H9 (cell line): ENCODE data around the gene TJP2. TPM values are rescaled to one million over a fixed set of nuclear protein-coding genes. Genes with fewer than 3 reads are reported as not detected.

ENCODE experiments used
- DNase-seq: peaks from one replicate; pipeline ENCODE4 v3.0.0-alpha.2; 2017
- H2AFZ ChIP-seq: one replicate; pipeline ENCODE4 v1.6.1; 2013; ENCODE audit warnings: mild to moderate bottlenecking, low read length, control low read depth, moderate library complexity
- H2AK5ac ChIP-seq: 2 replicates; pipeline ENCODE4 v1.6.1; 2013; ENCODE audit warnings: low read length, control low read depth, mixed read lengths; ENCODE audit not compliant: insufficient read length
- H2BK120ac ChIP-seq: one replicate; pipeline ENCODE4 v1.6.1; 2013; ENCODE audit warnings: low read depth, mild to moderate bottlenecking, low read length, control low read depth, inconsistent platforms; ENCODE audit not compliant: poor library complexity, severe bottlenecking
- H2BK12ac ChIP-seq: 2 replicates; pipeline ENCODE4 v1.6.1; 2013; ENCODE audit warnings: low read length, control low read depth, mixed read lengths, low read depth; ENCODE audit not compliant: insufficient read length
- H2BK15ac ChIP-seq: 2 replicates; pipeline ENCODE4 v1.6.1; 2013; ENCODE audit warnings: low read depth, low read length, control low read depth
- H2BK20ac ChIP-seq: one replicate; pipeline ENCODE4 v1.6.1; 2013; ENCODE audit warnings: low read depth, mild to moderate bottlenecking, low read length, control low read depth, inconsistent platforms; ENCODE audit not compliant: poor library complexity, severe bottlenecking
- H2BK5ac ChIP-seq: 2 replicates; pipeline ENCODE4 v1.6.1; 2013; ENCODE audit warnings: low read length, control low read depth, mixed read lengths; ENCODE audit not compliant: insufficient read length
- H3K14ac ChIP-seq: 2 replicates; pipeline ENCODE4 v1.6.1; 2013; ENCODE audit warnings: low read length, control low read depth; ENCODE audit not compliant: insufficient read depth
- H3K18ac ChIP-seq: 2 replicates; pipeline ENCODE4 v1.6.1; 2013; ENCODE audit warnings: low read depth, mild to moderate bottlenecking, mixed read lengths, low read length, control low read depth; ENCODE audit not compliant: insufficient read length
- H3K23ac ChIP-seq: 2 replicates; pipeline ENCODE4 v1.6.1; 2013; ENCODE audit warnings: low read length, control low read depth, mixed read lengths, low read depth; ENCODE audit not compliant: insufficient read length
- H3K23me2 ChIP-seq: 2 replicates; pipeline ENCODE4 v1.6.1; 2013; ENCODE audit warnings: low read depth, mild to moderate bottlenecking, mixed read lengths, low read length, control low read depth; ENCODE audit not compliant: insufficient read length, poor library complexity, severe bottlenecking
- H3K27ac ChIP-seq: 2 replicates; pipeline ENCODE4 v1.5.1; 2013; ENCODE audit warnings: low read length, control low read depth, mixed read lengths, low read depth; ENCODE audit not compliant: insufficient read length
- H3K27me3 ChIP-seq: 2 replicates; pipeline ENCODE4 v1.6.1; 2013; ENCODE audit warnings: low read length, control low read depth, inconsistent platforms; ENCODE audit not compliant: insufficient read depth
- H3K4ac ChIP-seq: 2 replicates; pipeline ENCODE4 v1.6.1; 2013; ENCODE audit warnings: low read depth, mild to moderate bottlenecking, control low read depth, inconsistent platforms, low read length, moderate library complexity
- H3K4me1 ChIP-seq: 2 replicates; pipeline ENCODE4 v1.6.1; 2013; ENCODE audit warnings: low read length, control low read depth, inconsistent platforms; ENCODE audit not compliant: insufficient read depth
- H3K4me2 ChIP-seq: 2 replicates; pipeline ENCODE4 v1.6.1; 2013; ENCODE audit warnings: low read length, control low read depth, mixed read lengths; ENCODE audit not compliant: insufficient read length, insufficient read depth
- H3K56ac ChIP-seq: 2 replicates; pipeline ENCODE4 v1.6.1; 2013; ENCODE audit warnings: low read depth, mild to moderate bottlenecking, mixed read lengths, low read length, control low read depth; ENCODE audit not compliant: insufficient read length
- H3K79me1 ChIP-seq: 2 replicates; pipeline ENCODE4 v1.6.1; 2013; ENCODE audit warnings: low read depth, mild to moderate bottlenecking, moderate library complexity, low read length, control low read depth, inconsistent platforms; ENCODE audit not compliant: insufficient read depth, poor library complexity, severe bottlenecking
- H3K79me2 ChIP-seq: 2 replicates; pipeline ENCODE4 v1.6.1; 2013; ENCODE audit warnings: low read length, control low read depth, inconsistent platforms; ENCODE audit not compliant: insufficient read depth
- H3K9ac ChIP-seq: 2 replicates; pipeline ENCODE4 v1.6.1; 2013; ENCODE audit warnings: low read length, control low read depth, mixed read lengths; ENCODE audit not compliant: insufficient read length; ENCODE audit errors: extremely low read depth
- H3K9me3 ChIP-seq: one replicate; pipeline ENCODE4 v1.6.1; 2013; ENCODE audit warnings: low read depth, low read length, inconsistent platforms; ENCODE audit not compliant: control insufficient read depth
- H3T11ph ChIP-seq: one replicate; pipeline ENCODE4 v1.6.1; 2013; ENCODE audit warnings: mild to moderate bottlenecking, low read length, control low read depth, inconsistent platforms
- H4K20me1 ChIP-seq: one replicate; pipeline ENCODE4 v1.6.1; 2013; ENCODE audit not compliant: control insufficient read depth, insufficient read length, insufficient read depth
- H4K5ac ChIP-seq: 2 replicates; pipeline ENCODE4 v1.6.1; 2013; ENCODE audit warnings: low read depth, mild to moderate bottlenecking, mixed read lengths, low read length, control low read depth; ENCODE audit not compliant: insufficient read length
- H4K8ac ChIP-seq: replicated peaks from 2 replicates; pipeline ENCODE4 v1.6.1; 2013; ENCODE audit warnings: low read length, control low read depth, mixed read lengths, low read depth; ENCODE audit not compliant: insufficient read length
- H4K91ac ChIP-seq: 2 replicates; pipeline ENCODE4 v1.6.1; 2013; ENCODE audit warnings: low read depth, mild to moderate bottlenecking, moderate library complexity, mixed read lengths, low read length, control low read depth; ENCODE audit not compliant: insufficient read length
- H3K27ac Mint-ChIP-seq, 3 experiments: 2 replicates in 2 of 3; 3 replicates in 1 of 3; pipeline ENCODE4 v1.8.0; 2020 to 2021; ENCODE audit warnings: mixed read lengths in 3 of 3, mild to moderate bottlenecking in 1 of 3, moderate library complexity in 1 of 3
- H3K27me3 Mint-ChIP-seq: 2 replicates; pipeline ENCODE4 v1.8.0; 2021; ENCODE audit warnings: low read depth, mild to moderate bottlenecking, moderate library complexity, mixed read lengths
- H3K36me3 Mint-ChIP-seq, 3 experiments: 2 replicates in 2 of 3; 3 replicates in 1 of 3; pipeline ENCODE4 v1.8.0; 2020 to 2021; ENCODE audit warnings: low read depth in 3 of 3, mixed read lengths in 3 of 3; ENCODE audit not compliant: insufficient read depth in 1 of 3
- H3K4me1 Mint-ChIP-seq, 2 experiments: 2 replicates each; pipeline ENCODE4 v1.8.0; 2020; ENCODE audit warnings: mixed read lengths in 2 of 2
- H3K4me3 Mint-ChIP-seq, 2 experiments: 2 replicates in 1 of 2; 3 replicates in 1 of 2; pipeline ENCODE4 v1.8.0; 2020 to 2021; ENCODE audit warnings: mild to moderate bottlenecking in 2 of 2, mixed read lengths in 2 of 2, moderate library complexity in 1 of 2
- H3K9me3 Mint-ChIP-seq, 2 experiments: 2 replicates in 1 of 2; 3 replicates in 1 of 2; pipeline ENCODE4 v1.8.0; 2020; ENCODE audit warnings: mild to moderate bottlenecking in 2 of 2, mixed read lengths in 2 of 2, moderate library complexity in 1 of 2
- WGBS: extraction: QIAGEN DNeasy Blood & Tissue Kit; methylation state at CpG from one replicate; pipeline ENCODE4 v1.1.7; 2013; ENCODE audit warnings: missing lambda C conversion rate, low lambda C conversion rate, mixed read lengths; ENCODE audit not compliant: insufficient read length; ENCODE audit errors: extremely low coverage; 5-methylcytosine and 5-hydroxymethylcytosine counted together
- total RNA-seq: library from RNA; stranded (reverse); gene quantifications from 2 replicates; pipeline ENCODE4 v1.2.1, GENCODE V29; 2021
- TF ChIP-seq, protein P1 (sequence below): fragments of 200-600 bp; sonication (generic); conservative IDR thresholded peaks from 3 replicates; pipeline ENCODE4 v1.8.0; 2021; ENCODE audit warnings: antibody characterized with exemption, mild to moderate bottlenecking

The TJP2 gene
- total RNA-seq, 1 experiment from 2014 or later, result 130 TPM

DNA sequence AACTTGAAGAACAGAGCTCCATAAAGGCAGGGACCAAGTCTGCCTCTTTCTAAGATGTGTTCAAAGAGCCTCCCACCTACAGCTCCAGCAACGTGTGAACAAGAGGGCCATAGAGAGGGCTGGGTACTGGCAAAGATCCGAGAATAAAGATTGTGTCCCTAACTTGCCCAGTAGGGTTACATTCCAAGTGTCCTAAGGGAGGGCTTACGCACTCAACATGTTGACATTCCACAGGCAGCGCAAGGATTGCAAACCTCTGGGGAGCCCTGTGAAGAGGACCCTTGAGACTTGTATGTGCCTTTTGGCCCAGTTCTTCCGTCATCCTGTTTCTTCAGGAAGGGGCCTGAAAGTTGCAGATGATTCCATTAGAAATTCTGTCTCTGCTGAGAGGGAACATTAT lies 102.7 kb downstream of the TJP2 start:
- Histone ChIP-seq H3K27me3 (no peaks in the 10 kb centered on the region), H2BK15ac (no peak overlapping the region), H2BK12ac (no peak overlapping the region), H3K23me2 (no peaks in the 10 kb centered on the region), H2BK5ac (no peak overlapping the region), H3T11ph (no peak overlapping the region), H4K91ac (no peak overlapping the region), H4K5ac (no peak overlapping the region), H3K23ac (no peak overlapping the region), H3K18ac (no peak overlapping the region), H3K4me1 (no peaks in the 10 kb centered on the region), H3K14ac (no peak overlapping the region), H3K27ac (no peak overlapping the region), H3K9ac (no peak overlapping the region), H4K20me1 (no peaks in the 10 kb centered on the region), H3K56ac (no peak overlapping the region), H2AFZ (no peak overlapping the region), H3K79me1 (no peaks in the 10 kb centered on the region), H2BK120ac (no peak overlapping the region), H3K79me2 (no peaks in the 10 kb centered on the region), H3K4ac (no peak overlapping the region), H4K8ac (no peak overlapping the region), H2AK5ac (no peak overlapping the region), H3K9me3 (no peaks in the 10 kb centered on the region), H2BK20ac (no peak overlapping the region), H3K4me2 (no peak overlapping the region)
- TF ChIP-seq, protein P1, sequence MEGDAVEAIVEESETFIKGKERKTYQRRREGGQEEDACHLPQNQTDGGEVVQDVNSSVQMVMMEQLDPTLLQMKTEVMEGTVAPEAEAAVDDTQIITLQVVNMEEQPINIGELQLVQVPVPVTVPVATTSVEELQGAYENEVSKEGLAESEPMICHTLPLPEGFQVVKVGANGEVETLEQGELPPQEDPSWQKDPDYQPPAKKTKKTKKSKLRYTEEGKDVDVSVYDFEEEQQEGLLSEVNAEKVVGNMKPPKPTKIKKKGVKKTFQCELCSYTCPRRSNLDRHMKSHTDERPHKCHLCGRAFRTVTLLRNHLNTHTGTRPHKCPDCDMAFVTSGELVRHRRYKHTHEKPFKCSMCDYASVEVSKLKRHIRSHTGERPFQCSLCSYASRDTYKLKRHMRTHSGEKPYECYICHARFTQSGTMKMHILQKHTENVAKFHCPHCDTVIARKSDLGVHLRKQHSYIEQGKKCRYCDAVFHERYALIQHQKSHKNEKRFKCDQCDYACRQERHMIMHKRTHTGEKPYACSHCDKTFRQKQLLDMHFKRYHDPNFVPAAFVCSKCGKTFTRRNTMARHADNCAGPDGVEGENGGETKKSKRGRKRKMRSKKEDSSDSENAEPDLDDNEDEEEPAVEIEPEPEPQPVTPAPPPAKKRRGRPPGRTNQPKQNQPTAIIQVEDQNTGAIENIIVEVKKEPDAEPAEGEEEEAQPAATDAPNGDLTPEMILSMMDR, result no peak
- H3K4me3 Mint-ChIP-seq, result no peak overlapping the region
- H3K27ac Mint-ChIP-seq, result no peak overlapping the region
- H3K4me1 Mint-ChIP-seq, result peaks cover 14 to 24% of the 10 kb centered on the region in 2 experiments
- no peak for DNase-seq
- WGBS, result no CpG with 5 or more reads among the region's 5 CpGs
- peaks cover 23 to 32% of the 10 kb centered on the region in 2 experiments for H3K9me3 Mint-ChIP-seq
- H3K36me3 Mint-ChIP-seq, result peaks cover 8 to 26% (median 11%) of the 10 kb centered on the region in 3 experiments
- peaks cover 6% of the 10 kb centered on the region; the same call in 1 of the 2 replicates for H3K27me3 Mint-ChIP-seq
